GM23338 (cell line): ENCODE data around the gene TCF12. TPM values are rescaled to one million over a fixed set of nuclear protein-coding genes. Genes with fewer than 3 reads are reported as not detected.

Source experiments
- ATAC-seq: fragments of 200-7000 bp; cut with Tn5 transposase; 3 replicates; pipeline ENCODE4 v1.9.1; 2020
- DNase-seq: peaks from one replicate; pipeline ENCODE4 v3.0.0-alpha.2; 2015; ENCODE audit warnings: low spot score
- H2AFZ ChIP-seq: fragments of 200-600 bp; sonication (generic); 2 replicates; pipeline ENCODE4 v1.8.0; 2016; ENCODE audit warnings: antibody characterized with exemption, mild to moderate bottlenecking, moderate library complexity
- H3F3A ChIP-seq: fragments of 200-600 bp; sonication (generic); replicated peaks from 2 replicates; pipeline ENCODE4 v1.8.0; 2017; ENCODE audit warnings: antibody characterized with exemption, mixed run types, low read depth
- H3K27ac ChIP-seq: fragments of 200-600 bp; sonication (generic); 2 replicates; pipeline ENCODE4 v1.6.1; 2016; ENCODE audit warnings: low read depth
- H3K27me3 ChIP-seq: fragments of 200-600 bp; sonication (generic); 2 replicates; pipeline ENCODE4 v1.8.0; 2016; ENCODE audit warnings: mild to moderate bottlenecking, mixed run types, moderate library complexity; ENCODE audit not compliant: insufficient read depth
- H3K36me3 ChIP-seq: fragments of 200-600 bp; sonication (generic); 2 replicates; pipeline ENCODE4 v1.8.0; 2016; ENCODE audit warnings: mild to moderate bottlenecking; ENCODE audit not compliant: insufficient read depth
- H3K4me1 ChIP-seq: fragments of 200-600 bp; sonication (generic); 2 replicates; pipeline ENCODE4 v1.8.0; 2016; ENCODE audit warnings: mild to moderate bottlenecking, moderate library complexity; ENCODE audit not compliant: insufficient read depth
- H3K4me2 ChIP-seq: fragments of 200-600 bp; sonication (generic); 2 replicates; pipeline ENCODE4 v1.7.1; 2017; ENCODE audit warnings: mixed run types
- H3K4me3 ChIP-seq: fragments of 200-600 bp; sonication (generic); 2 replicates; pipeline ENCODE4 v1.6.1; 2016; ENCODE audit warnings: mixed run types
- H3K79me2 ChIP-seq: fragments of 200-600 bp; sonication (generic); replicated peaks from 2 replicates; pipeline ENCODE4 v1.8.0; 2017; ENCODE audit warnings: mild to moderate bottlenecking; ENCODE audit not compliant: insufficient read depth
- H3K9me2 ChIP-seq: fragments of 200-600 bp; sonication (generic); 2 replicates; pipeline ENCODE4 v1.8.0; 2017; ENCODE audit not compliant: insufficient read depth
- H4K20me1 ChIP-seq: fragments of 200-600 bp; sonication (generic); replicated peaks from 2 replicates; pipeline ENCODE4 v1.8.0; 2017; ENCODE audit warnings: mild to moderate bottlenecking; ENCODE audit not compliant: insufficient read depth
- H3K27ac Mint-ChIP-seq: 2 replicates; pipeline ENCODE4 v1.8.0; 2020; ENCODE audit warnings: inconsistent platforms, mild to moderate bottlenecking, moderate library complexity, mixed read lengths
- H3K27me3 Mint-ChIP-seq: 3 replicates; pipeline ENCODE4 v1.8.0; 2022; ENCODE audit warnings: low read depth, mild to moderate bottlenecking, moderate library complexity, mixed read lengths, inconsistent platforms; ENCODE audit not compliant: insufficient read depth, poor library complexity
- H3K36me3 Mint-ChIP-seq: 3 replicates; pipeline ENCODE4 v1.8.0; 2021; ENCODE audit warnings: low read depth, mild to moderate bottlenecking, inconsistent platforms, moderate library complexity, mixed read lengths
- H3K4me1 Mint-ChIP-seq: 3 replicates; pipeline ENCODE4 v1.8.0; 2020; ENCODE audit warnings: mild to moderate bottlenecking, inconsistent platforms, mixed read lengths
- H3K4me3 Mint-ChIP-seq: 3 replicates; pipeline ENCODE4 v1.8.0; 2021; ENCODE audit warnings: moderate library complexity, mild to moderate bottlenecking, inconsistent platforms, mixed read lengths
- H3K9me3 Mint-ChIP-seq: 3 replicates; pipeline ENCODE4 v1.8.0; 2020; ENCODE audit warnings: moderate library complexity, mild to moderate bottlenecking, inconsistent platforms, mixed read lengths
- EZH2 ChIP-seq: fragments of 200-600 bp; sonication (generic); IDR thresholded peaks from one replicate; pipeline ENCODE4 v1.8.0; 2017; ENCODE audit warnings: antibody characterized with exemption, mild to moderate bottlenecking, low read depth; ENCODE audit not compliant: unreplicated experiment
- EZH2phosphoT487 ChIP-seq: fragments of 200-600 bp; sonication (generic); IDR thresholded peaks from one replicate; pipeline ENCODE4 v1.8.1; 2018; ENCODE audit warnings: antibody characterized with exemption; ENCODE audit not compliant: unreplicated experiment
- JUNB ChIP-seq: IDR thresholded peaks from one replicate; pipeline ENCODE4 v1.6.1; 2016; ENCODE audit warnings: antibody characterized with exemption; ENCODE audit not compliant: unreplicated experiment
- NANOG ChIP-seq: IDR thresholded peaks from 2 replicates; pipeline ENCODE4 v1.6.1; 2016; ENCODE audit warnings: antibody characterized with exemption, borderline replicate concordance
- POLR2AphosphoS5 ChIP-seq: IDR thresholded peaks from 2 replicates; pipeline ENCODE4 v1.6.1; 2016; ENCODE audit warnings: antibody characterized with exemption, low read depth
- STAT1 ChIP-seq: IDR thresholded peaks from one replicate; pipeline ENCODE4 v1.6.1; 2016; ENCODE audit warnings: antibody characterized with exemption; ENCODE audit not compliant: unreplicated experiment
- ZNF114 ChIP-seq: fragments of 250-450 bp; sonication (Bioruptor Pico); IDR thresholded peaks from 2 replicates; pipeline ENCODE4 v1.5.0; 2020; ENCODE audit warnings: mild to moderate bottlenecking, moderate library complexity
- ZNF331 ChIP-seq: fragments of 250-450 bp; sonication (Bioruptor Pico); IDR thresholded peaks from 2 replicates; pipeline ENCODE4 v1.5.0; 2020; ENCODE audit warnings: low read depth, mild to moderate bottlenecking, moderate library complexity
- polyA plus RNA-seq: library from polyadenylated mRNA; unstranded; fragments of >200 nt; fragmentation: Nextera tagmentation; extraction: Ambion mirVana; gene quantifications from 2 replicates; pipeline ENCODE4 v1.2.1, GENCODE V29; 2016
- total RNA-seq: library from RNA; depleted of rRNA; stranded (reverse); fragments of >200 nt; shearing (Covaris generic); gene quantifications from 2 replicates; pipeline ENCODE4 v1.2.3, GENCODE V29; 2014
- TF ChIP-seq, protein P1 (sequence below): fragments of 250-450 bp; sonication (Bioruptor Pico); IDR thresholded peaks from 2 replicates; pipeline ENCODE4 v1.5.0; 2020; ENCODE audit warnings: mild to moderate bottlenecking, moderate library complexity
- TF ChIP-seq, protein P2 (sequence below): IDR thresholded peaks from 2 replicates; pipeline ENCODE4 v1.6.1; 2016; ENCODE audit warnings: antibody characterized with exemption
- TF ChIP-seq, protein P3 (sequence below), 2 experiments: fragments of 200-600 bp in 1 of 2; sonication (generic) in 1 of 2; conservative IDR thresholded peaks; 2 replicates each; pipeline versions ENCODE4 v1.5.1 to v1.6.1; 2016 to 2017; ENCODE audit warnings: antibody characterized with exemption in 2 of 2, low read depth in 2 of 2, mild to moderate bottlenecking in 2 of 2, moderate library complexity in 1 of 2
- TF ChIP-seq, protein P4 (sequence below): IDR thresholded peaks from one replicate; pipeline ENCODE4 v1.6.1; 2018; ENCODE audit warnings: antibody characterized with exemption; ENCODE audit not compliant: unreplicated experiment

TCF12 gene
- total and polyA plus RNA-seq, 2 experiments from 2014 or later, result 27.6 to 104 TPM

DNA sequence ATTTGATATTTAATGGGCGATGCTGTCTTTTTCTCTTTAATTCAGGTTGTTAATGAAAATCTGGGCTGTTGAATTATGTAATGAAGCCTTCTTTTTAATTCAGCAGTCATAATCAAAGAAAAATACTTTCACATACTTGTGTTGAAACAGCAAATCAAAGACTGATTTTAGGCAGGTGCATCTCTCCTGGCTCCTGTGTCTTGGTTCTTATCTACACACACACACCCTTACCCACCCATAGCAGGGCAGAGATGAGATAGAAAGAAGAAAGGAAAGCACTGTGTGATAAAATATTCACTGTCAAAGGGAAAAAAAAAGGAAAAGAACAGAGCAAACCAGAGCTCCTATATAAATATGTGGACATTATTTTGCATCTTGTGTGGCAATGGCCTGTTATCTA, 327.3 kb downstream of the TCF12 start:
- DNase-seq (no peak), ATAC-seq (no peak)
- Mint-ChIP-seq H3K27me3 (no peaks in the 10 kb centered on the region), H3K36me3 (peaks cover 54% of the 10 kb centered on the region), H3K27ac (no peak overlapping the region), H3K9me3 (peaks cover 3% of the 10 kb centered on the region; the same call in 1 of the 3 replicates), H3K4me1 (peaks cover 6% of the 10 kb centered on the region; the same call in 1 of the 3 replicates), H3K4me3 (no peak overlapping the region)
- H3K36me3 ChIP-seq, result no peaks in the 10 kb centered on the region
- no peak overlapping the region for H3K4me2 ChIP-seq
- no peaks in the 10 kb centered on the region for H3K27me3 ChIP-seq
- H3K27ac ChIP-seq, result no peak overlapping the region
- H4K20me1 ChIP-seq, result no peaks in the 10 kb centered on the region
- H3K4me1 ChIP-seq, result no peaks in the 10 kb centered on the region
- H2AFZ ChIP-seq, result no peak overlapping the region
- H3K79me2 ChIP-seq, result no peaks in the 10 kb centered on the region
- H3F3A ChIP-seq, result no peaks in the 10 kb centered on the region
- H3K4me3 ChIP-seq, result no peak overlapping the region
- TF ChIP-seq ZNF331 (CRISPR knock-in tag), result no peak
- TF ChIP-seq, protein P1, sequence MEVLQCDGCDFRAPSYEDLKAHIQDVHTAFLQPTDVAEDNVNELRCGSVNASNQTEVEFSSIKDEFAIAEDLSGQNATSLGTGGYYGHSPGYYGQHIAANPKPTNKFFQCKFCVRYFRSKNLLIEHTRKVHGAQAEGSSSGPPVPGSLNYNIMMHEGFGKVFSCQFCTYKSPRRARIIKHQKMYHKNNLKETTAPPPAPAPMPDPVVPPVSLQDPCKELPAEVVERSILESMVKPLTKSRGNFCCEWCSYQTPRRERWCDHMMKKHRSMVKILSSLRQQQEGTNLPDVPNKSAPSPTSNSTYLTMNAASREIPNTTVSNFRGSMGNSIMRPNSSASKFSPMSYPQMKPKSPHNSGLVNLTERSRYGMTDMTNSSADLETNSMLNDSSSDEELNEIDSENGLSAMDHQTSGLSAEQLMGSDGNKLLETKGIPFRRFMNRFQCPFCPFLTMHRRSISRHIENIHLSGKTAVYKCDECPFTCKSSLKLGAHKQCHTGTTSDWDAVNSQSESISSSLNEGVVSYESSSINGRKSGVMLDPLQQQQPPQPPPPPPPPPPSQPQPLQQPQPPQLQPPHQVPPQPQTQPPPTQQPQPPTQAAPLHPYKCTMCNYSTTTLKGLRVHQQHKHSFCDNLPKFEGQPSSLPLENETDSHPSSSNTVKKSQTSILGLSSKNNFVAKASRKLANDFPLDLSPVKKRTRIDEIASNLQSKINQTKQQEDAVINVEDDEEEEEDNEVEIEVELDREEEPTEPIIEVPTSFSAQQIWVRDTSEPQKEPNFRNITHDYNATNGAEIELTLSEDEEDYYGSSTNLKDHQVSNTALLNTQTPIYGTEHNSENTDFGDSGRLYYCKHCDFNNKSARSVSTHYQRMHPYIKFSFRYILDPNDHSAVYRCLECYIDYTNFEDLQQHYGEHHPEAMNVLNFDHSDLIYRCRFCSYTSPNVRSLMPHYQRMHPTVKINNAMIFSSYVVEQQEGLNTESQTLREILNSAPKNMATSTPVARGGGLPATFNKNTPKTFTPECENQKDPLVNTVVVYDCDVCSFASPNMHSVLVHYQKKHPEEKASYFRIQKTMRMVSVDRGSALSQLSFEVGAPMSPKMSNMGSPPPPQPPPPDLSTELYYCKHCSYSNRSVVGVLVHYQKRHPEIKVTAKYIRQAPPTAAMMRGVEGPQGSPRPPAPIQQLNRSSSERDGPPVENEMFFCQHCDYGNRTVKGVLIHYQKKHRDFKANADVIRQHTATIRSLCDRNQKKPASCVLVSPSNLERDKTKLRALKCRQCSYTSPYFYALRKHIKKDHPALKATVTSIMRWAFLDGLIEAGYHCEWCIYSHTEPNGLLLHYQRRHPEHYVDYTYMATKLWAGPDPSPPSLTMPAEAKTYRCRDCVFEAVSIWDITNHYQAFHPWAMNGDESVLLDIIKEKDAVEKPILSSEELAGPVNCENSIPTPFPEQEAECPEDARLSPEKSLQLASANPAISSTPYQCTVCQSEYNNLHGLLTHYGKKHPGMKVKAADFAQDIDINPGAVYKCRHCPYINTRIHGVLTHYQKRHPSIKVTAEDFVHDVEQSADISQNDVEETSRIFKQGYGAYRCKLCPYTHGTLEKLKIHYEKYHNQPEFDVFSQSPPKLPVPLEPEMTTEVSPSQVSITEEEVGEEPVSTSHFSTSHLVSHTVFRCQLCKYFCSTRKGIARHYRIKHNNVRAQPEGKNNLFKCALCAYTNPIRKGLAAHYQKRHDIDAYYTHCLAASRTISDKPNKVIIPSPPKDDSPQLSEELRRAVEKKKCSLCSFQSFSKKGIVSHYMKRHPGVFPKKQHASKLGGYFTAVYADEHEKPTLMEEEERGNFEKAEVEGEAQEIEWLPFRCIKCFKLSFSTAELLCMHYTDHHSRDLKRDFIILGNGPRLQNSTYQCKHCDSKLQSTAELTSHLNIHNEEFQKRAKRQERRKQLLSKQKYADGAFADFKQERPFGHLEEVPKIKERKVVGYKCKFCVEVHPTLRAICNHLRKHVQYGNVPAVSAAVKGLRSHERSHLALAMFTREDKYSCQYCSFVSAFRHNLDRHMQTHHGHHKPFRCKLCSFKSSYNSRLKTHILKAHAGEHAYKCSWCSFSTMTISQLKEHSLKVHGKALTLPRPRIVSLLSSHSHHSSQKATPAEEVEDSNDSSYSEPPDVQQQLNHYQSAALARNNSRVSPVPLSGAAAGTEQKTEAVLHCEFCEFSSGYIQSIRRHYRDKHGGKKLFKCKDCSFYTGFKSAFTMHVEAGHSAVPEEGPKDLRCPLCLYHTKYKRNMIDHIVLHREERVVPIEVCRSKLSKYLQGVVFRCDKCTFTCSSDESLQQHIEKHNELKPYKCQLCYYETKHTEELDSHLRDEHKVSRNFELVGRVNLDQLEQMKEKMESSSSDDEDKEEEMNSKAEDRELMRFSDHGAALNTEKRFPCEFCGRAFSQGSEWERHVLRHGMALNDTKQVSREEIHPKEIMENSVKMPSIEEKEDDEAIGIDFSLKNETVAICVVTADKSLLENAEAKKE (CRISPR knock-in tag), result no peak
- TF ChIP-seq NANOG, result no peak
- TF ChIP-seq, protein P2, sequence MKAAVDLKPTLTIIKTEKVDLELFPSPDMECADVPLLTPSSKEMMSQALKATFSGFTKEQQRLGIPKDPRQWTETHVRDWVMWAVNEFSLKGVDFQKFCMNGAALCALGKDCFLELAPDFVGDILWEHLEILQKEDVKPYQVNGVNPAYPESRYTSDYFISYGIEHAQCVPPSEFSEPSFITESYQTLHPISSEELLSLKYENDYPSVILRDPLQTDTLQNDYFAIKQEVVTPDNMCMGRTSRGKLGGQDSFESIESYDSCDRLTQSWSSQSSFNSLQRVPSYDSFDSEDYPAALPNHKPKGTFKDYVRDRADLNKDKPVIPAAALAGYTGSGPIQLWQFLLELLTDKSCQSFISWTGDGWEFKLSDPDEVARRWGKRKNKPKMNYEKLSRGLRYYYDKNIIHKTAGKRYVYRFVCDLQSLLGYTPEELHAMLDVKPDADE, result no peak
- TF ChIP-seq STAT1, result no peak
- no peak for TF ChIP-seq ZNF114 (CRISPR knock-in tag)
- TF ChIP-seq EZH2, result no peak
- no peak for TF ChIP-seq JUNB
- no peak for TF ChIP-seq EZH2phosphoT487
- TF ChIP-seq POLR2AphosphoS5, result no peak
- TF ChIP-seq, protein P3, sequence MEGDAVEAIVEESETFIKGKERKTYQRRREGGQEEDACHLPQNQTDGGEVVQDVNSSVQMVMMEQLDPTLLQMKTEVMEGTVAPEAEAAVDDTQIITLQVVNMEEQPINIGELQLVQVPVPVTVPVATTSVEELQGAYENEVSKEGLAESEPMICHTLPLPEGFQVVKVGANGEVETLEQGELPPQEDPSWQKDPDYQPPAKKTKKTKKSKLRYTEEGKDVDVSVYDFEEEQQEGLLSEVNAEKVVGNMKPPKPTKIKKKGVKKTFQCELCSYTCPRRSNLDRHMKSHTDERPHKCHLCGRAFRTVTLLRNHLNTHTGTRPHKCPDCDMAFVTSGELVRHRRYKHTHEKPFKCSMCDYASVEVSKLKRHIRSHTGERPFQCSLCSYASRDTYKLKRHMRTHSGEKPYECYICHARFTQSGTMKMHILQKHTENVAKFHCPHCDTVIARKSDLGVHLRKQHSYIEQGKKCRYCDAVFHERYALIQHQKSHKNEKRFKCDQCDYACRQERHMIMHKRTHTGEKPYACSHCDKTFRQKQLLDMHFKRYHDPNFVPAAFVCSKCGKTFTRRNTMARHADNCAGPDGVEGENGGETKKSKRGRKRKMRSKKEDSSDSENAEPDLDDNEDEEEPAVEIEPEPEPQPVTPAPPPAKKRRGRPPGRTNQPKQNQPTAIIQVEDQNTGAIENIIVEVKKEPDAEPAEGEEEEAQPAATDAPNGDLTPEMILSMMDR (conservative IDR thresholded peaks at IDR 0.05; ENCODE audit: low read depth in 2 of 2), result no peak
- TF ChIP-seq, protein P4, sequence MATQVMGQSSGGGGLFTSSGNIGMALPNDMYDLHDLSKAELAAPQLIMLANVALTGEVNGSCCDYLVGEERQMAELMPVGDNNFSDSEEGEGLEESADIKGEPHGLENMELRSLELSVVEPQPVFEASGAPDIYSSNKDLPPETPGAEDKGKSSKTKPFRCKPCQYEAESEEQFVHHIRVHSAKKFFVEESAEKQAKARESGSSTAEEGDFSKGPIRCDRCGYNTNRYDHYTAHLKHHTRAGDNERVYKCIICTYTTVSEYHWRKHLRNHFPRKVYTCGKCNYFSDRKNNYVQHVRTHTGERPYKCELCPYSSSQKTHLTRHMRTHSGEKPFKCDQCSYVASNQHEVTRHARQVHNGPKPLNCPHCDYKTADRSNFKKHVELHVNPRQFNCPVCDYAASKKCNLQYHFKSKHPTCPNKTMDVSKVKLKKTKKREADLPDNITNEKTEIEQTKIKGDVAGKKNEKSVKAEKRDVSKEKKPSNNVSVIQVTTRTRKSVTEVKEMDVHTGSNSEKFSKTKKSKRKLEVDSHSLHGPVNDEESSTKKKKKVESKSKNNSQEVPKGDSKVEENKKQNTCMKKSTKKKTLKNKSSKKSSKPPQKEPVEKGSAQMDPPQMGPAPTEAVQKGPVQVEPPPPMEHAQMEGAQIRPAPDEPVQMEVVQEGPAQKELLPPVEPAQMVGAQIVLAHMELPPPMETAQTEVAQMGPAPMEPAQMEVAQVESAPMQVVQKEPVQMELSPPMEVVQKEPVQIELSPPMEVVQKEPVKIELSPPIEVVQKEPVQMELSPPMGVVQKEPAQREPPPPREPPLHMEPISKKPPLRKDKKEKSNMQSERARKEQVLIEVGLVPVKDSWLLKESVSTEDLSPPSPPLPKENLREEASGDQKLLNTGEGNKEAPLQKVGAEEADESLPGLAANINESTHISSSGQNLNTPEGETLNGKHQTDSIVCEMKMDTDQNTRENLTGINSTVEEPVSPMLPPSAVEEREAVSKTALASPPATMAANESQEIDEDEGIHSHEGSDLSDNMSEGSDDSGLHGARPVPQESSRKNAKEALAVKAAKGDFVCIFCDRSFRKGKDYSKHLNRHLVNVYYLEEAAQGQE, result no peak
- H3K9me2 ChIP-seq, result no peaks in the 10 kb centered on the region
